RWPE1 (cell line): ENCODE data around the gene PRSS57.

Source experiments
- CTCF ChIA-PET: fragments of 350-600 bp; sonication (Branson Sonifier 250); formaldehyde crosslinking; extraction: SDS; loops from one replicate; lab custom pipeline; 2021; lab: Yijun Ruan, JAX
- POLR2A ChIA-PET: fragments of 400-600 bp; formaldehyde crosslinking; extraction: SDS; loops from one replicate; lab custom pipeline; 2020; ENCODE audit warnings: antibody characterized with exemption; ENCODE audit not compliant: low non-redundant PET; lab: Yijun Ruan, JAX
- DNase-seq: peaks from one replicate; pipeline ENCODE4 v3.0.0; 2012; ENCODE audit warnings: low spot score
- H3K27ac ChIP-seq: fragments of 450-650 bp; 2 replicates; pipeline ENCODE4 v1.5.1; 2017
- TF ChIP-seq, protein P1 (sequence below): fragments of 450-650 bp; conservative IDR thresholded peaks from 2 replicates; pipeline ENCODE4 v1.5.1; 2017; ENCODE audit warnings: low read depth, mild to moderate bottlenecking

Gene PRSS57

DNA sequence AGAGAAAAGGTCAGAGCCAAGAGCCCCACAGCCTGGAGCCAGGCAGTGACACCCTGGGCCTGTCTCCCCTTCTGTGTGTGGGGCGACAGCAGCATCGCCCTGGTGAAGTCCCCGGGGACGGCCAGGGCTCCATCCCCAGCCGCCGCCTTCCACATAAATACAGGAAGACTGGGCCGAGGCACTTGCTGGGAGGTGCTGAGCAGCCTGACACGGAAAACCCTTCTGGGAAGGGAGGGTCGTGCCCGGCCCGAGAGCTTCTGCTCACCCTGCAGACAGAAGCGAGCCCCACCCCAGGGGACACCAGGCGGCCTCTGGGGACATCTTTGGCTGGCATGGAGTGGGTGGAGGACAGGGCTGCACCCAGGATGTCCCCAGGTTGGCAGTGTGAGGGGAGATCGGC lies 50.5 kb downstream of the PRSS57 start:
- TF ChIP-seq, protein P1, sequence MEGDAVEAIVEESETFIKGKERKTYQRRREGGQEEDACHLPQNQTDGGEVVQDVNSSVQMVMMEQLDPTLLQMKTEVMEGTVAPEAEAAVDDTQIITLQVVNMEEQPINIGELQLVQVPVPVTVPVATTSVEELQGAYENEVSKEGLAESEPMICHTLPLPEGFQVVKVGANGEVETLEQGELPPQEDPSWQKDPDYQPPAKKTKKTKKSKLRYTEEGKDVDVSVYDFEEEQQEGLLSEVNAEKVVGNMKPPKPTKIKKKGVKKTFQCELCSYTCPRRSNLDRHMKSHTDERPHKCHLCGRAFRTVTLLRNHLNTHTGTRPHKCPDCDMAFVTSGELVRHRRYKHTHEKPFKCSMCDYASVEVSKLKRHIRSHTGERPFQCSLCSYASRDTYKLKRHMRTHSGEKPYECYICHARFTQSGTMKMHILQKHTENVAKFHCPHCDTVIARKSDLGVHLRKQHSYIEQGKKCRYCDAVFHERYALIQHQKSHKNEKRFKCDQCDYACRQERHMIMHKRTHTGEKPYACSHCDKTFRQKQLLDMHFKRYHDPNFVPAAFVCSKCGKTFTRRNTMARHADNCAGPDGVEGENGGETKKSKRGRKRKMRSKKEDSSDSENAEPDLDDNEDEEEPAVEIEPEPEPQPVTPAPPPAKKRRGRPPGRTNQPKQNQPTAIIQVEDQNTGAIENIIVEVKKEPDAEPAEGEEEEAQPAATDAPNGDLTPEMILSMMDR, result no peak
- POLR2A ChIA-PET, result interaction anchor here (0.6 kb wide), 1 partner anchor 31 kb away, joined by 4 read pairs; no protein-coding TSS in a partner anchor
- DNase-seq, result no peak
- CTCF ChIA-PET, result interaction anchor here (0.7 kb wide), 1 partner anchor 92 kb away, joined by 3 read pairs; no protein-coding TSS in a partner anchor
- H3K27ac ChIP-seq, result peak overlapping the region; percentile 58

DNA sequence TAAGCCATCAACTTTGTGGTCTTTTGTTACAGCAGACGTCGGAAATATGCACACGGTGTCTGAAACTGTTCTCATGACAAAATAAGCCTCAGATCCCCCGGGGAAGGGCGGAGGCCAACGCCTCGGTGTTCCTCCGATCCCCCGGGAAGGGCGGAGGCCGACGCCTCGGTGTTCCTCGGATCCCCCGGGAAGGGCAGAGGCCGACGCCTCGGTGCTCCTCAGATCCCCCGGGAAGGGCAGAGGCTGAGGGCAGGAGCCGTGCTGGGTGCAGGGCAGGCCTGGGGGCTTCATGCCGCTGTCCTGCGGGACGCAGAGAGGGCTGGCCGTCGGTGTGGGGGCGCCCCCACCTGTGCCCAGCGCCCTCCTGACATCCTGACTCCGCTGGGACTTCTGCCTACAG lies 50.9 kb downstream of the PRSS57 start:
- POLR2A ChIA-PET, result no interaction called here
- peak overlapping the region; percentile 58 for H3K27ac ChIP-seq

DNA sequence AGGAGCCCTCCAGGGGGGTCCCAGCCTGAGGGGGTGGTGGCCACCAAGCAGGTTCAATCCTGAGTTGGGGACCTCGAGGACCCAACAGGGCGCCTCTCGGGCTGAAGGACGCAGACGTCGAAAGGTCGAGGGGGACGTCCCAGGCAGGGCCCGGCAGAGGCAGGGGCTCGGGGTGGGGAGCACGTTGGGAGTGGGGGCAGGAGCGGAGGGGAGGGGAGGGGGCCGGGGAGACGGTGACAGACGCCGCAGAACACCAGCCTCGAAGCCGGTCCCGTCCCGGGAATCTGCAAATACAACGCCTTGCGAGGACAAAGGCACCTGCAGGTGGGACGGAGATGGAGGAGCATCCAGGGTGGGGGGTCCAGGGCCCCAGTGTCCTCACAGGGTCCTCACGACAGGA lies 51.5 kb downstream of the PRSS57 start:
- ChIA-PET POLR2A (no interaction called here), CTCF (no interaction called here)
- no peak for DNase-seq
- peak overlapping the region; percentile 58 for H3K27ac ChIP-seq
- TF ChIP-seq, protein P1, result no peak

More for the DNA sequence above, 50.9 kb downstream of the PRSS57 start:
- CTCF ChIA-PET, result no interaction called here
- TF ChIP-seq, protein P1, result no peak
- no peak for DNase-seq

DNA sequence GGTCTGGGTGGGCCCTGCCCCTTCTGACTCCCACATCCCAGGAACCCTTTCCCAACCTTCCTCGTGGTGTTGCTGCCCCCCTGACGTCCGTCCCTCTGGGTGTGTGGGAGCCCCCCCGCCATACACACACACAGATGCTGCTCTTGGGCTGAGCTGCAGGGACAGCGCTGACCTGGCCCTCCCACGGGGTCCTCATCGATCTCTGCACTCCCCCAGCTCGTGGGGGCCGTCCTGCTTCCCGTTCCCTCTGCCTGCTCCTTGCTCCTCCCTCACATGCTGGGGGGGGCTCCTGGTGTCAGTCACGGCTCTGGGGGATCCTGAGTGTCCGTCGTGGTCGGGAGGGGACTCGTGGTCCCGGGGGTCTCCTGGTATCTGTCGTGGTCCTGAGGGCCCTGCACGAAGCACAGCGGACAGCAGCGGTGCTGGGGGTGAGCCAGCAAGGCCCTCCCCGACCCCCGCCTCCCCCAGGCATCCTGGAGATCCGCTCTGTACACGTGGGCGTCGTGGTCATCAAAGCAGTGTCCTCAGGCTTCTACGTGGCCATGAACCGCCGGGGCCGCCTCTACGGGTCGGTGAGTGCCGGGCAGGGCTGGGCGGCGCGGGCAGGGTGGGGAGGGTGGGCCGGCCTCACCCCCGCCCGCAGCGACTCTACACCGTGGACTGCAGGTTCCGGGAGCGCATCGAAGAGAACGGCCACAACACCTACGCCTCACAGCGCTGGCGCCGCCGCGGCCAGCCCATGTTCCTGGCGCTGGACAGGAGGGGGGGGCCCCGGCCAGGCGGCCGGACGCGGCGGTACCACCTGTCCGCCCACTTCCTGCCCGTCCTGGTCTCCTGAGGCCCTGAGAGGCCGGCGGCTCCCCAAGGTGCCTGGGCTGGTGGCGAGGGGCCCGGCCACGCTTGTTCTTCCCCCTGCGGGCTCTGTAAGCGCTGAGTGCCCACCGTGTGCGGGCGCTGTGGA lies 52.2 kb downstream of the PRSS57 start:
- DNase-seq, result no peak
- H3K27ac ChIP-seq, result peak overlapping the region; percentile 58; the same call in 1 of the 2 replicates
- TF ChIP-seq, protein P1, result no peak
- ChIA-PET CTCF (no interaction called here), POLR2A (no interaction called here)

DNA sequence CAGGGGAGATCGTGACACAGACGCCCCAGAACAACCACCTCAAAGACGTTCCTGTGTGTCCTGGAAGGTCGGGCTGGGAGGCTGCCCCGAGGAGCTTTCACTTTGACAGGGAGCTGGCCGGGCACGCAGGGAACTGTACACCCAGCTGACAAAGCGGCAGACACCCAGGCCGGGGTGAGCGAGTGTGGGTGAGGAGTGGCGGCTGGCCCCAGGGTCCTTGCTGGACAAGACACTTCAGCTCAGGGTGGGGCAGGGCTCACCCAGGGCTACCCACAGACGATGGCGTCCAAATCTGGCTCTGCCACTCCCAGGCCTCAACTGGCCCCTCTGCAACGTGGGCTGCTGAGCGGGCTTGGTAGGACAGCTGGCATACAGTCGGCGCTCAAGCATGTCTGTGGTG lies 53.5 kb downstream of the PRSS57 start:
- H3K27ac ChIP-seq, result peak overlapping the region; percentile 57
- ChIA-PET CTCF (interaction anchor here (0.6 kb wide), 1 partner anchor 13 kb away, joined by 3 read pairs; no protein-coding TSS in a partner anchor), POLR2A (no interaction called here)
- TF ChIP-seq, protein P1, result no peak
- DNase-seq, result no peak

DNA sequence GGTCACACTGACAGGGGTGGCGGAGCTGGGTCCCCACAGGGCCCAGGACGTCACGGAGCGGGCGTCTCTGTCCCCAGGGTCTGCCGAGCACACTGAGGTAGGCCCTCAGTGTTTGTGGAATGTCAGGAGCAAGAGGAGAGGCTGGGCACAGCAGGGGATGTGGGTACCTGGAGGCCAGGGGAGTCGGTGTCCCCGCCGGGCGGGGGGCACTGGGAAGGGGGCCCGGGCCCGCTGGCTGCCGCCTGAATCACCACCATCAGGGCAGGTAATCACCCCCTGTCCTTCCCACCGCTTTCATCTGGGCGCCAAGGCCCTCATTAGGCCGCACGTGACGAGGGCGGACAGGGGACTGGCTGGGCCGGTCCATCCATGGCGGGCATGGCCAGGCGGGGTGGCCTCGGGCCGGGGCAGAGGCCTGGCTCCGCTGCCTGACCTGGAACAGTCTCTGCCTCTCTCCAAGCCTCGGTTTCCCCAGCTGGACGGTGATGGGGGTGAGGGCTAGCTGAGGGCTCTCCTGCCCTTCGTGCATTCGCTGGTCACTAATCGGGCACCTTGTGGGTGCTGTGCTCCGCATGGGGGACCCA lies 54.6 kb downstream of the PRSS57 start:
- no peak overlapping the region; the same call in 1 of the 2 replicates for H3K27ac ChIP-seq
- CTCF ChIA-PET, result no interaction called here
- POLR2A ChIA-PET, result no interaction called here
- TF ChIP-seq, protein P1, result no peak
- DNase-seq, result no peak
